PC-3 (cell line): ENCODE measurements around the gene OR2AE1.

Experiments
- EZH2 ChIP-seq: fragments of 300-600 bp; sonication (generic); IDR thresholded peaks from one replicate; pipeline ENCODE4 v1.6.1; 2017; ENCODE audit warnings: antibody characterized with exemption, mild to moderate bottlenecking, low read length; ENCODE audit not compliant: unreplicated experiment
- TF ChIP-seq, protein P1 (sequence below): fragments of 300-600 bp; sonication (generic); conservative IDR thresholded peaks from 2 replicates; pipeline ENCODE4 v1.5.1; 2017; ENCODE audit warnings: antibody characterized with exemption, low read depth, mild to moderate bottlenecking, low read length

GRCh38 chr7:99899830-99900519, 23.1 kb upstream of the OR2AE1 start:
- TF ChIP-seq, protein P1, sequence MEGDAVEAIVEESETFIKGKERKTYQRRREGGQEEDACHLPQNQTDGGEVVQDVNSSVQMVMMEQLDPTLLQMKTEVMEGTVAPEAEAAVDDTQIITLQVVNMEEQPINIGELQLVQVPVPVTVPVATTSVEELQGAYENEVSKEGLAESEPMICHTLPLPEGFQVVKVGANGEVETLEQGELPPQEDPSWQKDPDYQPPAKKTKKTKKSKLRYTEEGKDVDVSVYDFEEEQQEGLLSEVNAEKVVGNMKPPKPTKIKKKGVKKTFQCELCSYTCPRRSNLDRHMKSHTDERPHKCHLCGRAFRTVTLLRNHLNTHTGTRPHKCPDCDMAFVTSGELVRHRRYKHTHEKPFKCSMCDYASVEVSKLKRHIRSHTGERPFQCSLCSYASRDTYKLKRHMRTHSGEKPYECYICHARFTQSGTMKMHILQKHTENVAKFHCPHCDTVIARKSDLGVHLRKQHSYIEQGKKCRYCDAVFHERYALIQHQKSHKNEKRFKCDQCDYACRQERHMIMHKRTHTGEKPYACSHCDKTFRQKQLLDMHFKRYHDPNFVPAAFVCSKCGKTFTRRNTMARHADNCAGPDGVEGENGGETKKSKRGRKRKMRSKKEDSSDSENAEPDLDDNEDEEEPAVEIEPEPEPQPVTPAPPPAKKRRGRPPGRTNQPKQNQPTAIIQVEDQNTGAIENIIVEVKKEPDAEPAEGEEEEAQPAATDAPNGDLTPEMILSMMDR = no peak
- no peak for TF ChIP-seq EZH2
